Glomerular visceral epithelial cell (primary cell): Measurements from ENCODE around the gene YTHDC2.
A peak's percentile ranks its signal among the peaks of the same experiment; 100 is the strongest.

Experiments used
- DNase-seq: peaks from one replicate; pipeline ENCODE4 v3.0.0-alpha.2; 2016; ENCODE audit errors: extremely low spot score

The YTHDC2 gene

GRCh38 chr5:113513384-113514288 is at the start of gene YTHDC2:
TSS of gene YTHDC2 (plus strand) at chr5:113513694. CDS start at chr5:113513896, 202 bp downstream.
- DNase-seq, result peak; percentile 92

GRCh38 chr5:113474100-113474728 is 39.3 kb upstream of the YTHDC2 start:
- DNase-seq, result no peak

- no peak for DNase-seq
These were observed 34.8 kb upstream of the YTHDC2 start for GRCh38 chr5:113478691-113479090.

GRCh38 chr5:113480243-113480642 is 33.3 kb upstream of the YTHDC2 start:
- no peak for DNase-seq

GRCh38 chr5:113487416-113487780 is 26.1 kb upstream of the YTHDC2 start:
- DNase-seq, result no peak

- peak; percentile 94 for DNase-seq
These were observed 25.5 kb upstream of the YTHDC2 start, which contains the start of gene MCC for GRCh38 chr5:113487781-113488644. TSS of gene MCC (minus strand) at chr5:113488453.

GRCh38 chr5:113488645-113489184 is 24.8 kb upstream of the YTHDC2 start:
- no peak for DNase-seq

- DNase-seq, result peak; percentile 98
These were observed 24.2 kb upstream of the YTHDC2 start for GRCh38 chr5:113489299-113489698.

GRCh38 chr5:113490317-113490716 is 23.2 kb upstream of the YTHDC2 start:
- no peak for DNase-seq

- no peak for DNase-seq
These were observed 22.5 kb upstream of the YTHDC2 start for GRCh38 chr5:113491022-113491421.

- DNase-seq, result no peak
These were observed 20.0 kb upstream of the YTHDC2 start for GRCh38 chr5:113493446-113493845.

- DNase-seq, result no peak
These were observed 18.1 kb upstream of the YTHDC2 start for GRCh38 chr5:113495422-113495841.

GRCh38 chr5:113502073-113502472 is 11.4 kb upstream of the YTHDC2 start:
- no peak for DNase-seq

- no peak for DNase-seq
These were observed 10.3 kb upstream of the YTHDC2 start for GRCh38 chr5:113503146-113503545.

GRCh38 chr5:113505181-113505580 is 8.3 kb upstream of the YTHDC2 start:
- no peak for DNase-seq

- DNase-seq, result no peak
These were observed 5.9 kb upstream of the YTHDC2 start for GRCh38 chr5:113507601-113508000.

- DNase-seq, result no peak
These were observed 4.7 kb upstream of the YTHDC2 start for GRCh38 chr5:113508756-113509155.

- peak; percentile 47 for DNase-seq
These were observed 2.5 kb upstream of the YTHDC2 start for GRCh38 chr5:113510836-113511451.

GRCh38 chr5:113512341-113512740 is 1.2 kb upstream of the YTHDC2 start:
- no peak for DNase-seq

GRCh38 chr5:113514289-113514635 is 768 bp downstream of the YTHDC2 start:
- DNase-seq, result no peak

- DNase-seq, result no peak
These were observed 5.4 kb downstream of the YTHDC2 start for GRCh38 chr5:113518884-113519283.
